PC-3 (cell line): ENCODE data around the gene MFSD6L.

Experiments used
- EZH2 ChIP-seq: fragments of 300-600 bp; sonication (generic); IDR thresholded peaks from one replicate; pipeline ENCODE4 v1.6.1; 2017; ENCODE audit warnings: antibody characterized with exemption, mild to moderate bottlenecking, low read length; ENCODE audit not compliant: unreplicated experiment
- TF ChIP-seq, protein P1 (sequence below): fragments of 300-600 bp; sonication (generic); conservative IDR thresholded peaks from 2 replicates; pipeline ENCODE4 v1.5.1; 2017; ENCODE audit warnings: antibody characterized with exemption, low read depth, mild to moderate bottlenecking, low read length

DNA sequence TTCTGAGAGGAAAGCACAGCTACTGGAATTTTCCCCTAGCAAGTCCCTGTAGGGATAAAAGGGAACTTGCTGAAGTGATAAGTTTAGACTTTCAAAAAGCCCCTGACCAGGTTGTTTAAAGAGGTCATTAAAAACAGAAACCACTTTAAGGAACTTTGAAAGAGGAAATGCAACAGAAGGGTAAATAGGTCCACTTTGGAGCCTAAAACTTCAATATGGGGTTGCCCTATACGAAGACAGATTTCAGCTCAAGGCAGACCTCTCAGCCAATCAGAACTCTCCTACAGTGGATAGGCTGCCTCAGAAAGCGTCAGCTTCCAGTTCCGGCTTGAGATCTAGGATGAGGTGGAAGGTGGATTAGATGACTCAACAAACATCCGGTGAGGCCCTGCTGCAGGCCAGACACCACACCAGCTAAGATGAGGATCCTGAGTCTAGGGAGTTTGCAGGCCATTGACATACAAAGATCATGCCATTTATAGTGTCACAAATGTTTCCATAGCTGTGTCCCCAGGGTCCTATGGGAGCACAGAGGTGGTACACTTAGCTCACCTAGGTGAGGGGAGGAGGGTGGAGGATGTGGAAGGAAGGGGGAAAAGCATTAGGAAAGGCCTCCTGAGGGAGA, 7.9 kb upstream of the MFSD6L start:
- TF ChIP-seq, protein P1, sequence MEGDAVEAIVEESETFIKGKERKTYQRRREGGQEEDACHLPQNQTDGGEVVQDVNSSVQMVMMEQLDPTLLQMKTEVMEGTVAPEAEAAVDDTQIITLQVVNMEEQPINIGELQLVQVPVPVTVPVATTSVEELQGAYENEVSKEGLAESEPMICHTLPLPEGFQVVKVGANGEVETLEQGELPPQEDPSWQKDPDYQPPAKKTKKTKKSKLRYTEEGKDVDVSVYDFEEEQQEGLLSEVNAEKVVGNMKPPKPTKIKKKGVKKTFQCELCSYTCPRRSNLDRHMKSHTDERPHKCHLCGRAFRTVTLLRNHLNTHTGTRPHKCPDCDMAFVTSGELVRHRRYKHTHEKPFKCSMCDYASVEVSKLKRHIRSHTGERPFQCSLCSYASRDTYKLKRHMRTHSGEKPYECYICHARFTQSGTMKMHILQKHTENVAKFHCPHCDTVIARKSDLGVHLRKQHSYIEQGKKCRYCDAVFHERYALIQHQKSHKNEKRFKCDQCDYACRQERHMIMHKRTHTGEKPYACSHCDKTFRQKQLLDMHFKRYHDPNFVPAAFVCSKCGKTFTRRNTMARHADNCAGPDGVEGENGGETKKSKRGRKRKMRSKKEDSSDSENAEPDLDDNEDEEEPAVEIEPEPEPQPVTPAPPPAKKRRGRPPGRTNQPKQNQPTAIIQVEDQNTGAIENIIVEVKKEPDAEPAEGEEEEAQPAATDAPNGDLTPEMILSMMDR = no peak
- no peak for TF ChIP-seq EZH2
